MV-4-11 (cell line): ENCODE results near the gene ZNF580.

Experiments used
- DNase-seq: peaks from one replicate; lab custom pipeline; 2025; lab: John Stamatoyannopoulos, UW

Gene ZNF580

DNA sequence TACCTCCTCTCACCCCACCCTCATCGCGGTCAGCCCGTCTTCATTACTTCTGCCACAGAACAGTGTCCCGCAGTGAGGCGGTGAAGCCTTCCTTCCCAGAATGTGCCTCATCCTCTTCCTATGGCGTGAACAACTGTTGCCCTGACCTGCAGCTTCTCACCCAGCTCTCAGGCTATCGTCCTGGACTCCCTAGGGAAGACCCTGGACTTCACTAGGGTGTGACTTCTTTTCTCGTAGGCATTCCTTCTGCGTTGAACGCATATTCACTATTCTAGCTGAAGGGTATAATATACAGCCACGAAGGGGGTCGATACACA is 34.4 kb upstream of the ZNF580 start:
- no peak for DNase-seq

DNA sequence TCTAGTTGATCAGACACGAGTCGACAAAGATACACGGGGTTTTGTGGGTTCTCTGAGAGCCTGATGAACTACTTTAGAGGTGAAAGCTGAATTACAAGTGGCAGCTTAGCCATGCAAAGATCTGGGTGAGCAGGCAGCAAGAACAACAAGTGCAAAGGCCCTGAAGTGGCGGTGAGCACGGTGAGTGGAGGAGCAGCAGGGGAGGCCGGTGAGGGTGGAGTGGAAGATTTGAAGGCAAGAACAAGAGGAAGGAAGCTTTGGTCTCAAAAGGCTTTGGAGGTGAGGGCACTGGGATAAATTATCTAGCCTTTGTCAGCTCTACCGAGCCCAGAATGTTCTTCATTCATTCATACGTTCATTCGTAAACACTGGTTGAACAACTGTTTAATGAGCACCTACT is 34.0 kb upstream of the ZNF580 start:
- no peak for DNase-seq

- DNase-seq: no peak
Measured at GRCh38 chr19:55609326-55609725, 31.5 kb upstream of the ZNF580 start.

DNA sequence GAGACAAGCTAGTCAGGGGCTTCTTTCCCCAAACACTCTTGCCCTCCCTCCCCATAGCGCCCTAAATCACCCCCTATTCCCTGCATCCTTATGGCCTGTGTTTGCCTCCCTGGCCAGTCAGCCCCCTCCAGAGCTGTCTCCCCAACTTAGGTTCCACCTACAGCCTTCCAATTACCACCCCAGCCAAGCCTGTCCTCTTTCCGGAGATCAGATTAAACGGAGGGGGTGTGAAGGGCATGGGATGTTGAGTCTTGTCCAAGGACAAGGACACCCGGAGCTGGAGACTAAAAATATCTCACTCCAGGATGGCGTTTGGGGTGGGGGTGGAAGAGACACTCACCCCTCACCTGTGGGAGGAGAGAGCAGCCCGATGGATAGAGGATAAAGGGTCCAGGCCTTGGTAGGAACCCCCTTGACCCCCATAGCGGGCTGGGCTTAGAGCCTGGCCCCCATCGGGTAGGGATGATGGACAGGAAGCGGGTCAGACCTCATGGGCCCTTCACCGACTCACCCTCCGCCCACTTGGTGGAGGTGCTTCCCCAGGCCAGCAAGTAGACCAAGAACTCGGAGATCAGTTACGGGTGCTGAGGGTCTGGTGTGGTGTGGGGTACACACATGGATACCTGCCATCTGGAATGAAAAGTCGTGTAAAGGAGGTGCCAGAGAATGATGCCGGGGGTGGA is 29.4 kb upstream of the ZNF580 start:
- no peak for DNase-seq

GRCh38 chr19:55611983-55612645 is 28.7 kb upstream of the ZNF580 start:
- peak; percentile 51 for DNase-seq

GRCh38 chr19:55613396-55613795 is 27.4 kb upstream of the ZNF580 start:
- DNase-seq: no peak

GRCh38 chr19:55613930-55614710 is 26.7 kb upstream of the ZNF580 start:
- no peak for DNase-seq

DNA sequence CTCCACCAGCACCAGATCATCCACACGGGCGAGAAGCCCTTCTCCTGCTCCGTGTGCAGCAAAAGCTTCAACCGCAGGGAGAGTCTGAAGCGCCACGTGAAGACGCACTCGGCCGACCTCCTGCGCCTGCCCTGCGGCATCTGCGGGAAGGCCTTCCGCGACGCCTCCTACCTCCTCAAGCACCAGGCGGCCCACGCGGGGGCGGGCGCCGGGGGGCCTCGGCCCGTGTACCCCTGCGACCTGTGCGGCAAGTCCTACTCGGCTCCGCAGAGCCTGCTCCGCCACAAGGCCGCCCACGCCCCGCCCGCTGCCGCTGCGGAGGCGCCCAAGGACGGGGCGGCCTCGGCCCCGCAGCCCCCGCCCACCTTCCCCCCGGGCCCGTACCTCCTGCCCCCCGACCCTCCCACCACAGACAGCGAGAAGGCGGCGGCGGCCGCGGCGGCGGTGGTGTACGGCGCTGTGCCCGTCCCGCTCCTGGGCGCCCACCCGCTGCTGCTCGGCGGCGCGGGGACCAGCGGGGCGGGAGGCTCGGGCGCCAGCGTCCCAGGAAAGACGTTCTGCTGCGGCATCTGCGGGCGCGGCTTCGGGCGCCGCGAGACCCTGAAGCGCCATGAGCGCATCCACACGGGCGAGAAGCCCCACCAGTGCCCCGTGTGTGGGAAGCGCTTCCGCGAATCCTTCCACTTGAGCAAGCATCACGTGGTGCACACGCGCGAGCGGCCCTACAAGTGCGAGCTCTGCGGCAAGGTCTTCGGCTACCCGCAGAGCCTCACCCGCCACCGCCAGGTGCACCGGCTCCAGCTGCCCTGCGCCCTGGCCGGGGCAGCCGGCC is 25.9 kb upstream of the ZNF580 start:
- DNase-seq: no peak

DNA sequence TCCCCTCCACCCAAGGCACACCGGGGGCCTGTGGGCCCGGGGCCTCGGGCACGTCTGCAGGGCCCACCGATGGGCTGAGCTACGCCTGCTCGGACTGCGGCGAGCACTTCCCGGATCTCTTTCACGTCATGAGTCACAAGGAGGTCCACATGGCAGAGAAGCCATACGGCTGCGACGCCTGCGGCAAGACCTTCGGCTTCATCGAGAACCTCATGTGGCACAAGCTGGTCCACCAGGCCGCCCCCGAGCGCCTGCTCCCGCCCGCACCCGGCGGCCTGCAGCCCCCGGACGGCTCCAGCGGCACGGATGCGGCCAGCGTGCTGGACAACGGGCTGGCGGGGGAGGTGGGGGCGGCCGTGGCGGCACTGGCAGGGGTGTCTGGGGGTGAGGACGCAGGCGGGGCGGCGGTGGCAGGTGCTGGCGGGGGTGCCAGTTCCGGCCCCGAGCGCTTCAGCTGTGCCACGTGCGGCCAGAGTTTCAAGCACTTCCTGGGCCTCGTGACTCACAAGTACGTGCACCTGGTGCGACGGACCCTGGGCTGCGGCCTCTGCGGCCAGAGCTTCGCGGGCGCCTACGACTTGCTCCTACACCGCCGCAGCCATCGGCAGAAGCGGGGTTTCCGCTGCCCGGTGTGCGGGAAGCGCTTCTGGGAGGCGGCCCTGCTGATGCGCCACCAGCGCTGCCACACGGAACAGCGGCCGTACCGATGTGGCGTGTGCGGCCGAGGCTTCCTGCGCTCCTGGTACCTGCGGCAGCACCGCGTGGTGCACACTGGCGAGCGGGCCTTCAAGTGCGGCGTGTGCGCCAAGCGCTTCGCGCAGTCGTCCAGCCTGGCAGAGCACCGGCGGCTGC is 25.0 kb upstream of the ZNF580 start:
- no peak for DNase-seq

- no peak for DNase-seq
Measured at GRCh38 chr19:55616395-55616875, 24.4 kb upstream of the ZNF580 start.

- no peak for DNase-seq
Measured at GRCh38 chr19:55617426-55617825, 23.4 kb upstream of the ZNF580 start.

GRCh38 chr19:55618426-55618825 is 22.4 kb upstream of the ZNF580 start:
- DNase-seq: no peak

DNA sequence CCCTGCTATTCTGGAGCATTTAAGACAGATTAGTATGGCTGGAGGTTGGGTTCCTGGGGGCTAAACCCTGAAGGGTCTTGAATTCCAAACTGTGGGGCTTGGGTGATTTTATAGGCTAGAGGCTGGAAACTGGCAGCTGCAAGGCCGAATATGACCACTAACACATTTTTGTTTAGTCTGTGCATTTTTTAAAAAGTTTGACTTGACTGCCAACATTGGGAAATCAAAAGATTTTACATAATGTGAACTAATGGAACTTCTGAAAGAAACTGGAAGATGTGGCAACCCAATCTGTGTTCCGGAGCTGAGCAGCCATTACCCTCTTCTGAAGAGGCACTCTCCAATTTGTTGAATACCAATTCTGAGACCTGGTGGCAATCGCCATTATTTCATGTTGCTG is 21.5 kb upstream of the ZNF580 start:
- DNase-seq: no peak

DNA sequence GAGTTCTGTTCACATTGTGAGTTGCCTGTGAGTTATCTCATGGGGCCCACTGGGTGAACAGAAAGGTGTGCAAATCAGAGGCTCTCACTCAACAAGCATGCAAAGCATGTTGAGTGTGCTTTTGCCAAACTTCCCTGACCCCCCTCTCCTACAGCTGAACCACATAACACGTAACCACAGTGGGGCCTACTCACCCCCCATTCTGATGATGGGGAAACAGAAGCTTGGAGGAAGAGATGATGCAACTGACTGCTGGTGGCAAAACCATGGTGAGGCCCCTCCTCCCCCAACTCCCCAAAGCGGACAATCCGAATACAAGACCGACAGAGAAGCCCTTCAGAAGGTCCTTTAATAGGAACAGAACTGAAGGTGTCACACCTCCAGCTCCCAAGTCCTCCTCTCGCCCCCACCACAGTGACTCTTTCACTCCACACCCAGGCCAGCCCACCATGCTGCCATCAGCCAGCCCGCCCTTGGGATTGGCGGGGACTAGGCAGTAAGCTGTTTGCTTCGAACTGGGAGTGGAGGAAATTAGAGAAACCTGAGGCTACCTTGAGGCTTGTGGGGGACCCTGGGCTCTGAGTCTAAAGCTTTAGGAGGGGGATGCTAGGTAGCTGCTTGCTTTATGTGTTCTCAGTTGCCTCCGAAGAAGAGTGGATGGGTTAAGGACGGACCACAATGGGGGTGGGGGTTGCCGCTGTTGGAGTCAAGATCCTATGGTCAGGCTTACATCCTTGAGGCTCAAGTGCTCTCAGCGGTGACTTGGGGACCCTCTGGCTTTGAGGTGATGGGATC is 20.2 kb upstream of the ZNF580 start:
- DNase-seq: peak; percentile 95

DNA sequence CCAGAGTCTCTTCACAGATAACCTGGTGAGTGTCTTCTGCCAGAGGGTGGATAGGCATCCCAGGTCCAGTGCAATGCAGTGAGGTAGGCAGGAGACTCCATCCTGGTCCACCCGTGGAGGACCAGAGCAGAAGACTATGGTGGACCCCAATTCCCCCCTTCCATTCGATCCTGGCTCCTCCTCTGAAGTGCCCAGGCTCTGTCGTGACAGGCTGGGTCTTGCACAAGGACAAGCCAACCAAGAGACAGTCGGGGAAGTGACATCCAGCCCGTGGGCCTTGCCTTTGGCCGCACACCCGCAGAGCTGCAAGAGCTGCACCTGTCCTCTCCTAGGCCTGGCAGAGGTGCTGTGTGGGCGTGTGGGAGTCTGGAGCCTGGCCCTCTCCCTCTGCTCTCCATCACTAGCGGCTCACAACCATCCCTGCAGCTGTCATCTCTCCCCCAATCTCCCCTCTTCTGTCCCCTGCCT is 19.6 kb upstream of the ZNF580 start:
- DNase-seq: no peak

DNA sequence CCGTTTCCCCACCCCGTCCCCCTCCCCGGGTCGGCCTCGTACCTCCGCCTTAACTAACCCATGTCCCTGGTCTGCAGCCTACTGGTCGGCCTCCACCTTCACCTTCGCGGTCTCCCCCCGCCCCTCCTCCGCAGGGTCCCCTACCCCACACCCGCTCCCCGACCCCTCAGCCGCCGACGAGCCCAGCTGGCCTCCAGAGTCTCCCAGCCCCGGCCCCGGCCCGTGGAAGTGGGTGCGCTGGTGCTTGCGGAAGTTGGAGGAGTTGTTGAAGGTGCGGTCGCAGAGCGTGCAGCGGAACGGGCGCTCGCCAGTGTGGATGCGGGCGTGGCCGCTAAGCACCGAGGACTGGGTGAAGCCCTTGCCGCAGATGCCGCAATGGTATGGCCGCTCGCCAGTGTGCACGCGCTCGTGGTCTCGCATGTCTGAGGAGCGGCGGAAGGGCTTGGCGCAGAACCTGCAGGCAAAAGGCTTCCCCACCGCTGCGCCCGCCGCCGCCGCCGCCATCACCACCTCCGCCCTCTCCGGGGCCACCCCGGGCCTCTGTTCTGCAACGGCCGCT is 19.1 kb upstream of the ZNF580 start:
- DNase-seq: no peak

DNA sequence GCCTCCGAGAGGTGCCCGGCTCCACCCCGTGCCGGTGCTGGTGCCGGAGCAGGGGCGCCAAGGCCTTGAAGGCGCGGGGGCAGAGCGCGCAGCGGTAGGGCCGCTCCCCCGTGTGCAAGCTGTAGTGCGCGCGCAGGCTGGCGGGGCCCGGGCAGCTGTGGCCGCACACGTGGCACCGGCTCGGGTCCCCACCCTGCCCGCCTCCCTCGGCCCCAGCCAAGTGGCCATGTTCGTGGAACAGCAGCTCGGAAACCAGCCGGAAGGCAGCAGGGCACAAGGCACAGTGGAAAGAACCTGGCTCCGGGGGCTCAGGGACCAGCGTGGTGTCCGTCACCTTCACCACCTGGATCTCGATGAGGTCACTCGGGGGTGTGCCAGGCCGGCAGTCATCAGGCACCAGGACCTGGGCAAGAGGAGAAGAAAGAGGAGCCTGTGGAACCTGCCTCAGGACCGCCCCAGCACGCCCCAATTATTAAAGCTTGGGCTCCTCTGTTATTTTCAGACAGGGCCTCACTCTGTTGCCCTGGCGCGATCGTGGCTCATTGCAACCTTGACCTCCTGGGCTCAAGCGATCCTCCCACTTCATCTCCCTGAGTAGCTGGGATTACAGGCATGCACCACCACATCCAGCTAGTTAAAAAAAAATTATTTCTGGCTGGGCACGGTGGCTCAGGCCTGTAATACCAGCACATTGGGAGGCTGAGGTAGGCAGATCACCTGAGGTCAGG is 18.4 kb upstream of the ZNF580 start:
- DNase-seq: no peak

GRCh38 chr19:55623130-55623529 is 17.7 kb upstream of the ZNF580 start:
- DNase-seq: no peak

DNA sequence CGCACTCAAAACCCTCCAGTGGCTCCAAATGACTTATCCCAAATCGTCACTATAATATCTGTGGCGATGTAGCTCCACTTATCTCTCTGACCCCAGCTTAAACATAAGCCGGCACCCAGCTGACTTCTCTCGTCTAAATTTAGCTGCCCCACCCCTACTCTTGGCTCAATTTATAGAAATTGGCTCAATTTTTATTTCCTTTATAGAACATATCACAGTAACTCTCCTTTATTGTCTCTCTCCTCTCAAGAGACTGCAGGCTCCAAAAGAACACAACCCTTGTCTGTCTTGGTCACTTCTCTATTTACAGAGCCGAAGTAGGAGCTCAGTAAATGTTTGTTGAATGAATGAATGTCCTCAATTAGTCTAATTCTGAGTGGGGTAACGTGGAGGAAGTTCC is 17.2 kb upstream of the ZNF580 start:
- DNase-seq: no peak
